NCI-H345 treated with DMSO at 0.1 percent for 48 hours (cell line): ENCODE data around the gene NEK2.
"Not testable (repeated sequence)": the region's sequence is repeated elsewhere in the genome, so short reads cannot be mapped to it uniquely, and the experiment has no call there.

ENCODE experiments used
- DNase-seq: peaks from one replicate; lab custom pipeline; 2025; ENCODE audit not compliant: unreplicated experiment; lab: John Stamatoyannopoulos, UW

Gene NEK2

DNA sequence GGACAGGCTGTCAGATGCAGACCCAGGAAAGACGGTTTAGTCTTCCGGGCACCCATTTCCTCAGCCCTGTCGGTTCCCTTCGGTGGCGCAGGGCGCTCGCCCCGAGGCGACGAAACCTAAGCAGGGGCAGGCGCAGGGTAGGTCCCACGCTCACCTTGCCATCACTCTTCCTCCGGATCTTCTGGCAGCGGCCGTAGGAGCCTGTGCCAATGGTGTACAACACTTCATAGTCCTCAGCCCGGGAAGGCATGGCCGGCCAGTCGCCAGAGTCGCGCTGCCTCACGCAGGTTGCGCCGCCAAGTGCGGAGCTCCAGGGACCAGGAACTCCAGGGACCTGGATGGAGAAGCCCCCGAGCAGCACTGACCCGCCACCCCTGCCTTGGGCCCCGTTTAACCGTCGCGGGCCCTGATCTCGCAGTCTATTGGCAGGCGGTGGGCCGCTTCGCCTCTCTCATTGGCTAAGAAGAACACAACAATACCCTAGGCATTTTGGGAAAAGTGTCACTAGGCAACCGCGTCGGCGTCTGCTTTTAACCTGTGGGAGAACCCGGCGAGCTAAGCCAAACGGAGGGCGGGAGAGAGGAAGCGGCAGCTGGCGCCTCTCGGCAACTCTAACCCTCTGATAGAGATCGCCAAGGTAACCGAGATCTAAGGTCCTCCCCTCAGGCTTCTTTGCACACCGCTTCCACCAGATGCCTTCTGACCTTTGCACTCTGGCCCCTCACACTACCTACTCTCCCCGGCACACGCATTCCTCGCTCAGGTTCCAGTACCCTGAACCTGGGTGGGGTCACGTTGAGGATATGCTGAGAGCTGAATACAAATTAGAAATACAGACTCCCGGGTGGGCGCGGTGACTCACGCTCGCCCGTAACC, at the start of gene NEK2:
Gene NEK2, minus strand, starts transcription at position 392 of the 876 bp plus-strand sequence. Its CDS starts 142 bp downstream, at position 250.
- DNase-seq: peak; percentile 93

DNA sequence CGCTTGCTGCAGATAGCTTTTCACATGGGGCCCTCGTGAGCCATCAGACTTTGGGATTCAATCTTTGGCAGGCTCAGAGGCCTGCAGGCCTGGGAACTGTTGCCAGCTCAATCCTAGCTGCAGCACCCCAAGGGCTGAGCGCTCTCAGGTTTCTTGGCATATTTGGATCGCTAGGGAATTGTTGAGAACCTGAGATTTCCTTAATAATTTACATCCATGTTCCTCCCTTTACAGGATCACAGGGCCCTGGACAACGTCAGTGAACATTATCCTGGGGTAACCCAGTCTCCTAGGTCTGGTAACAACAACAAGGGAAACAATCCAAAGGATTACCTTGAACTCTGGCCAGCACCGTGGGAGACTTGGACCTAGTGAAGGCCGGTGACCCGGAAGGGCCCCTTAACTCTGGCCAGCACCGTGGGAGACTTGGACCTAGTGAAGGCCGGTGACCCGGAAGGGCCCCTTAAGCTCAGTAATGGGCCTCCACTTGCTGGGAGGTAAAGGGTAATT, 49.3 kb upstream of the NEK2 start:
- no peak for DNase-seq

DNA sequence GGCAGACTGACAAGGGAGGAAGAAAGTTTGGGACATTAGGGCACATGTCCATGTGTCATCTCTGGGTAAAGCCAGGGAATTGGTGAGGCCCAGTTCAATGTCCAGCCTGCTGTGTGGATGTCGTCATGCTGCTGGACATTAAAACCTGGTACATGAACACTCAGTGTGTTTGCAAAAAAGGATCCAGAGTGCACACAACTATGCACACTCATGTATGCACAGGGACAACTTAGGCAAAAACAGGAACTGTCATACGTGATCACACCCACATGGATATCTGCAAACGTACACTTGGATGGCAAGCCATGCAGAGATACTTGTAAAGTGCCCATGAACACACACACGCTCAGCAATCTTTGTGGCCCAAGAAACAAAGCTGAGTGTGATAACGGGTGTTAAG, 47.9 kb upstream of the NEK2 start:
- no peak for DNase-seq

DNA sequence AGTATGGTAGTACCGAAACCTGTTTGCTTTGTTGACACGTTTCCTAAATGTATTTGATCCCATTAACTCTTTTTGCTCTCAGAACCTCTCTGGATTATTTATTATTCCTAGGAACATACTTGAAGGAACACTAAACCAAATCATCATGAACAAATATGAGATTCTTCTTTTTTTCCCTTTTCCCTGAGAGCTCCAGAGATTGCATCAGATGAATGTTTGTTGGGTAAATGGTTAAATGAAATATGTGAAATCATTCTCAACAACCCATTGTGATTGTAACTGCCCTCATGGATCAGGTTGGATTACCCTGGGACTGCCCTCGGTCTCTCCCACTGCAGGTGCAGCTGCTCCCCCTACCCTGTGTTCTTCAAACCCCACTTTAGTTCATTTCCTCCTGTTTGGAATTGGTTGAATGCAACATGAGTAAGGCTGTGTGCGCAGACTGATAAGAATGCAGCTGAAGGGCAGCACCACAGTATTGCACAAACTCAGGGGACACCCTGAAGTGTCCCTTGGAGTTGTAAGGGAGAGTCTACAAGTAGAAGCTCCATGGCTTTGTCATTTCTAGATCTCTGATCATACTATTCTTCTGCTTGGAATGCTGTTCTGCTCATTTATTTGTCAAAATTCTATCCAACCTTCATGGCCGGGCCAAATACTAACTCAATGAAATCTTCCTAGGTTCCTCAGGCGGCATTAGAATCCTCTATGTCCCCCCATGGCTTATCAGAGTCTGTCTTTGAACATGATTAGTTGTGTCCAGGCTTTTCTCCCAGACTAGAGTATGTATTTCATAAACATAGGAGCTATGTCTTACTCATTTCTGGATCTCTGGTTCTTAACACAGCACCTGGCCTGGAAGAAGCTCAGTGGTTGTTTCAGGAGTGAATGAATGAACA, 47.1 kb upstream of the NEK2 start:
- DNase-seq: no peak

DNA sequence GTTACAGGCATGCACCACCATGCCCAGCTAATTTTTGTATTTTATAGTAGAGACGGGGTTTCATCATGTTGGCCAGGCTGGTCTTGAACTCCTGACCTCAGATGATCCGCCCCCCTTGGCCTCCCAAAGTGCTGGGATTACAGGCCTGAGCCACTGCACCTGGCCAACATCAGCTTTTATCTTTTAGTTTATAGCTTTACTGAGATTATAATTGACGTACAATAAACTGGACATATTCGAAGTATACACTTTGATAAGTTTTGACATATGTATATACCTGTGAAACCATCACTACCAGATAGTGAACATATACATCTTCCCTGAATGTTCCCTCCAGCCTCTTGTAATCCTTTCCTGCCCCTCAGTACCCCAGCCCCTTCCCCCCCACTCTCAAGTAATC, 41.1 kb upstream of the NEK2 start:
- not testable (repeated sequence) for DNase-seq

DNA sequence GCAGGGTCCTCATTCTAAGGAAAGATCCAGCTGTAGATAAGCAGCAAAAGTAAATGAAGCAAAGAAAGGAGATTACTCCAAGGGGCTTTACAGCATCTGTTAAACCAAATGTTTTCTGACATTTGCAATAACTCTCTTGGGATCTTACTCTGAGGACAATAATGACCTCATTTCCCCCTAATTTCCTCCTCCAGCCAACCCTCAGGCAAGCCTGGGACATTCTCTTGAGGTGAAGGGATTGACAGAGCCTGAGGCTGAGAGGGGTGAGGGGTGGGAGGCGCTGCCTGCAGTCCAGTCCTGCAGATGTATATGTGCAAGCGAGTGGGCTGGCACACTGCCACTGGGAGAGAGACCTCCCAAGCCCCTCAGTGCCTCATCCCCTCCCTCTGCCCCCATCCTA, 40.5 kb upstream of the NEK2 start:
- no peak for DNase-seq

DNA sequence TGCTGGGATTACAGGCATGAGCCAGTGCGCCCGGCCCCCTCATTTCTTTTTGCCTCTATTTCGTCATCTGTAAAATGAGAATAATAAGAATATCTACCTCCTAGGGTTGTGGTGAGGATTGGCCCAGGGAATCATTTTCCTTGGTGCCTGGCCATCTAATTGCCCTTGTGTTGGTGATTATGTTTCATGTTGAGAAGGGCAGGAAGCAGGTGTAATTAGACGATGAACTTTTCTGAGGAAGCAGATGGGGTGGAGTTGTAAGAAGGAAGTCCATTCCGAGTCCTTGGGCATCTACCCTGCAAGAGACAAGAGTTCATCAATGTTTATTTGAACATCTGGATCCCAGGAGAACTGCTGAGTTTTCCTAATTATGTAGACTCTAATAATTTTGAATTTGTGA, 38.7 kb upstream of the NEK2 start:
- no peak for DNase-seq

DNA sequence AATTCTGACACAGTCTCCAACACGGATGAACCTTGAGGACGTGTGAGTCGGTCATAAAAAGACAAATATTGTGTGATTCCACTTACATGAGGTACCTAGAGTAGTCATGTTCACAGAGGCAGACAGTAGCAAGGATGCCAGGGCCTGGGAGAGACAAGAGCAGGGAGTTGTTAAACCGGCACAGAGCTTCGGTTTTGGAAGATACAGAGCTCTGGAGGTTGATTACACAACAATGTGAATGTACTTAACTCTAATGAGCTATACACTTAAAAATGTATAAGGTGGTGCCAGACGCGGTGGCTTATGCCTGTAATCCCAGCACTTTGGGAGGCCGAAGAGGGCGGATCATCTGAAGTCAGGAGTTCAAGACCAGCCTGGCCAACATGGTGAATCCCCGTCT, 37.8 kb upstream of the NEK2 start:
- DNase-seq: no peak

DNA sequence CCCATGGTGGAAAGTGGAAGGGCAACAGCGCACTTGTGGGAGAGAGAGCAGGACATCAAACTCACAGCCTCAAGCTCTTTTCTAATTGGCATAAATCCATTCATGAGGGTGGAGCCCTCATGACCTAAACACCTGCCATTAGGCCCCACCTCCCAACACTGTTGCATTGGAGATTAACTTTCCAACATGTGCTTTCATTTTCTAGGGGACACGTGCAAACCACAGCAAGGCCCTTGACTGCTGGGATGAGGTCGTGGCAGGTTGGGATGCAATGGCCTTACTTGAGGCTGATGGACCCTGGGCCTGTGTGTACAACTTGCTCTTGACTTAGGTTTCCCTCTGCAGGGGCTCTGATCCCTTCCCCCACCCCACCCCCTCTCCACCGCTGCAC, 35.9 kb upstream of the NEK2 start:
- DNase-seq: no peak

DNA sequence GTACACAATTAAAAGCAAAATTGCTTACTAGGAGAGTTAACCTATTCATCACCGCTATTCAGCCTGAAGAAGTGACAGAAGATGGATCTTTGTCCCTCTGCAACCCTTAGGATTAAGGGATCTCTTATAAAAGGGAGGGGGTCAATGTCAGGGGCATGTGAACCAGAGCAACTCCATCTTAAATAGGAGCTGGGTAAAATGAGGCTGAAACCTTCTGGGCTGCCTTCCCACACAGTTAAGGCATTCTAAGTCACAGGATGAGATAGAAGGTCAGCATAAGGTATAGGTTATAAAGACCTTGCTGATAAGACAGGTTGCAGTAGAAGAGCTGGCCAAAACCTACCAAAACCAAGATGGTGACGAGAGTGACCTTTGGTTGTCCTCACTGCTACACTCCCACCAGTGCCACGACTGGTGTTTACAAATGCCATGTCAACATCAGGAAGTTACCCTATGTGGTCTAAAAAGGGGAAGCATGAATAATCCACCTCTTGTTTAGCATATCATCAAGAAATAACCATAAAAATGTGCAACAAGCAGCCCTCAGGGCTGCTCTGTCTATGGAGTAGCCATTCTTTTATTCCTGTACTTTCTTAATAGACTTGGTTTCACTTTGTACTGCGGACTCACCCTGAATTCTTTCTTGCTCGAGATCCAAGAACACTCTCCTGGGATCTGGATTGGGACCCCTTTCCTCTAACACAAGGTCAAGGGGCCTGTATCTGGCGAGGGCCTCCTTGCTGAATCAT, 35.3 kb upstream of the NEK2 start:
- no peak for DNase-seq

DNA sequence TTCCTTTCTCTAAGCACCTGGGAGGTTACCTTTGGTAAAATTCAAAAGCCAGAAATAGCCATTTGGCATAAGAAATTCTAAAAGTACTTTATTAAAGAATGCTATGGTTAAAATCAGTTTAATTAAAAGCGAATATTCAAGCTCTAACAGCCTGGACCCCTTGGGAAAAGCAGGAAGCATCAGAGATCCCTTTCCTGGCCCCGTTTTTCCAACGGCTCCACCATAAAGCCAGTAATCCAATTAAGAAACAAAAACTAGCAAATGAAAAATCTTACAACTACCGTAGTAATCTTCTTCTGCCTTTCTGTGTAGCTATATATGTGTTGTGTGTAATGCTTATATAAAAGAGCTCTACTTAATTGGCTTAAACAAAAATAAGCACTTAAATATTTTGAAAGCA, 33.5 kb upstream of the NEK2 start:
- no peak for DNase-seq

DNA sequence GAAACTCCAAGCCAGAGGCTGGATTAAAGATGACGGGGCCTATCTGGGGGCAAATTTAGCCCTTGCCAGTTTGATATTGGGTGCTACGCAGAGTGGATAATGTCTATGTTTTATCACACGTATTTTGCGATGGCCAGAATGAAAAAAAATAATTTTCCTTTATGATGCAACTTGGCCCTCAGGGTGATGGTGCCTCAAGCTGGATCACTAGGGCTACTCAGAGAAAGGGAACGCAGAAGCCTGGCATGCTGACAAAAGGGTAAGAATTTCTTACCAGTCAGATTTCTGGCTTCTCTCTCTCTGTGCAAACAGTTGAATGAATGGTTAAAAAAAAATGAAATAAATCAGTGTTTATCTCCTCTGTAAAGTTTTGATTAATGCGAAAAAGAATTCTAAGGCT, 32.6 kb upstream of the NEK2 start:
- DNase-seq: no peak

DNA sequence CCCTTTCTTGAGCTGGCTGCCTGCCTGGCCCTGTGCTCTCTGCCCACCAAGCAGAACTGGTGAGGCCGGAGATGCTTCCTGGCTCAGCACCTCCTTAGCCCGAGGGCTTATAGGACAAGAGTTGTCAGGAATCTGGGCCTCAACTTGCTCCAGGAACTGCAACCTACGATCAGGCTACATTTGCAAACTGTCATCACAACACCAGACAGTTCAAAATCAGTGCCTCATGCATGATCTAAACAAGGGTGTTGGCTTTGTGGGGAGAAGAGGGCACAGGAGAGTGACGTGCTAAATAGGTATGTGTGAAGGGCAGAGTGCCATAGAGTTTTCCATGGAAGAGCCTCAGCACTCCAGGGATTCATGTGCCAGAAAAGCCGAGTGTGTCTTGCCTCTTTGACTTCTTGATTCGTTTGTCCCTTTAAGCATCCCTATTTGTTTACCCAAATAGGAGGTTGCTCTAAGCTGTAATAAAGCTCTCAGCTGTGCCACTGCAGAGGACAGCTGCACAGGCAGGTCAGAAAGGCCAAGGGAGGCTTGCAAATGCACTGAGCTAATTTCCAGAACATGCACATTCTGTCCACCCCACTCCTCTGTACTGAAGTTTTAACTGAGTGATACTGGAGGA, 30.2 kb upstream of the NEK2 start:
- no peak for DNase-seq

DNA sequence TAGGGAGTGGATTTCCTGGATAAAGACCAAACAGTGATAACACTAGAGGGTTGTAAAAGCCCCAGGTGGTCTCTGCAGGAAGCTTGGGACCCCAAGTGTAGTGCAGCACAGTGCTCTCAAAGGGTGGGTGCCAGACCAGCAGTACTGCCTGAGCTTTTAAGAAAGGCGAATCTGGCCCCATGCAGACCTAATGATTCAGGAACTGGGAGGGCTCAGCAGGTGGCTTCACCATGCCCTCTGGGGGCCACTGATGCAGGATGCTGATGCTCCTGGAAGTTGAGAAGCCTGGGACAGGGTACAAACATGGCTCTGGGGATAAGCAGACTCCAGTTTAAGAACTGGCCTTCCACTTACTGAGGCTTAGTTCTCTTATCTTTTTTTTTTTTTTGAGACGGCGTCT, 29.1 kb upstream of the NEK2 start:
- no peak for DNase-seq

DNA sequence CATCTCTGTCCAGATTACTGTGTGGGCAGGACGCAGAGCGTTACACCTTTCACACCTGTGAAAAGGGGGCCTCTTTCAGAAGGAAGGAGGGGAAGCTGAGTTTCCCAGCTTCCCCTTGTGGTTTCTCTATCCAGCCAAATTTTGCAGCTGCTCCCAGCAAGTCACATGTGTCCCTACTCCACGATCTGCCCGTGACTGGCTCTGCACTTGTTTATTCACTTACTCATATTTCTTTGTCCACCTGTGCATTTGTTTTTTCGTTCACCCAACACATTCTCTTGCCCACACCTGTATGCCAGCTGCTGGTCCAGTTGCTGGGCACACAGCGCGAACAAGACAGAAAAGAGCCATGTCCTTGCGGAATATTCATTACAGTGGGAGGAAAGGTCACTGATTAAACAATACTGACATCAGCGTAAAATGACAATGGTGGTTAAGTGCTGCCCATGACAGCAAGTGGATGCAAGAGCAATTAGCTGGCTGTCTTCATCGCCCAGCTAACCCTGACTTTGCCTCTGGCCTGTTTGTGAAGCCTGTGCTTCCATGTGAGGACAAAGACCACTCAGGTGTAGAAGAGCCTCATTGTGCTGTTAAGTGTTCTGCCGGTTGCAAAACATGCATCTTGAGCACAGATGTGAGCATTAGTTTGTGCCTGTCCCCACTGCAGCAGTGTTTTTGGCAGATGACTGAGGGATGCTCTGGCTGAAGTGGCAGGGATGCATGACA, 28.6 kb upstream of the NEK2 start:
- peak; percentile 94 for DNase-seq

DNA sequence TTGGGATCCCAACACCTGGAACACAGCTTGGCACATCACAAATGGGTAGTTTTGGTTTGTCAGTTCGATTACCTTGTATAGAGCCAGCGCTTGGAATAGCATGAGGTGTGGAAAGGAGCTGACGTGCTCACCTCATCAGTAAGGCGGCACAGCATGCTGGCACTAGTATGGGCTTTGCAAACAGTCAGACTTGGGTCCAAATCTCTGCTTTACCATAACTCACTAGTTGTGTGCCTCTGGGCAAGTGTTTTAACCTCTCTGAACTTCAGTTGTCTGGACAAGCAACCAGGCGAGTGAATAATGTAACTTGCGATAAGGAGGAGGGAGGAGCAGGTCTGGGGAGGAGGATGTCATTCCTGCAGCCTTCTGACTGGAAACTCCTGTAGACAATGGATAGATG, 26.3 kb upstream of the NEK2 start:
- no peak for DNase-seq

DNA sequence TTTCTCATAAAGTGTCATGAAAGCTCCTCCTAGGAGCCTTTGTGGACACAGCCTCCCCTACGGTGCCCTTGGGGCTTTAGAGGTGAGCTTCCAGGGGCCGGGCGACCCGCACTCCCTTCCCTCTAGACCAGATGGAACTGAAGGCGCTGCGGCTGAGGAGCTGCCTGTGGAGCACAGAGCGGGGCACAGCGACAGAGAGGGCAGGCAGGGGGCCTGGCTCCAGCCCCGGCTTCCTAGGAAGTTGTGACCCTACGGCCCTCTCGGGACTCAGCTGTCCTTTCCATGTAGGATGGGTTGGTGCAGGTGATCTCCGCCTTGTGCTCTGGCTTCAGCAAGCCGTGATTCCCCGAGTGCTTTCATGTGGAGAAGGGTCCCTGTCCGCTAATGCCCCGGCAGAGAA, 23.6 kb upstream of the NEK2 start:
- DNase-seq: no peak

DNA sequence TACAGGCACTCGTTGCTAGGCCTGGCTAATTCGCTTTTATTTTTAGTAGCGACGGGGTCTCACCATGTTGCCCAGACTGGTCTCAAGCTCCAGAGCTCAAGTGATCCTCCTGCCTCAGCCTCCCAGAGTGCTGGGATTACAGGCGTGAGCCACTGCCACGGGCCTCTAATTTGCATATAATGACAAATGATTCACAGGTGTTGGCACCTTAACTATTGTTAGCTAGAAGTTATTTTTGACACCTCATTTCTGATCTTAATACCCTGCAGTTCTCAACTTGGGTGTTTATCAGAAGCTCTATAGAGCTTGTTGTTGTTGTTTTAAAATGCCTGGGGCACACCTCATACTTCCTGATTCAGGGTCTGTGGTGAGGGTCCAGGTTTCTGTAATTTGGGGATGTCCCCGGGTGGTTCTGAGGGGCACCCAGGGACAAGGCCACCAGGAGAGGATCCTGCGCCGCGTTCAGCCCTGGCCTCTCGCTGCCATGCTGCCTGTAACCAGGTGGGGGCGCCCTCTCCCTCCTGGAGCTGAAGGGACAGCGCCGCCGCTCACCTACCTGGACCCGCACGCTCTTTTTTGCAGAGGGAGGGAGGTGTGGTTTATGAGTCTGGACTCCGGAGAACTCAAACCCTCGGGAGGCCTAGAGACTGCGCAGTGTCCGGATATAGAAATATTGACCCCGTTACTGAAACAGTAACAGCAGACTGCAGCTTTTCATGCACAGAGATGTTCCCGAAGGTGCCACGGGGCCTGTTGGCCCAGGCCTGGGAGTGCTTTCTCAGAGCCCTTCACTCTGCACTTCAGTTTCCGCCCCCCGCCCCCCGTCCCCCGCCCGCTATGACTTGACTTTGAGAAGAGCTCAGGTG, 23.0 kb upstream of the NEK2 start:
- DNase-seq: no peak

DNA sequence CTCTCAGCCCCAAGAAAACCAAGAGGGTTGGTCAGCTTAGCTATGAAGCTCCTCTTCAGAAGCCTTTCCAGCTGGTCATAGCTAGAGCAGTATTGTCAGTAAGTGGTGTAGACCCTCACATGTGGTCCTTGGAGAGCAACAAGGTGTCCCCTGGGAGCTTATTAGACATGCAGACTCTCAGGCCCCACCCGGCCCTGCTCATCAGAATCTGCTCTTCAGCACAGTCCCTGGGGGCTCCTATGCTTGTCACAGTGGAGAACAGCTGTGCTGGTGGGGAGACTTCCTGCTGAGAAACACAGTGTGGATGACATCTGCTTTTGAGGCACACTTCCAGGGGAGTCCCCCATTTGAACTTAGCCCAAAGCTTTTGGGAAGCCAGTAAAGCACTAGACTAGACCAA, 21.9 kb upstream of the NEK2 start:
- peak; percentile 50 for DNase-seq
